K562 (cell line): Measurements from ENCODE around the gene RELA. TPM values are rescaled to one million over a fixed set of nuclear protein-coding genes. Genes with fewer than 3 reads are reported as not detected.

Experiments used
- CCNT2 ChIP-seq: IDR thresholded peaks from 2 replicates; pipeline ENCODE4 v1.6.1; 2011; ENCODE audit warnings: borderline replicate concordance, low read depth, mild to moderate bottlenecking, moderate library complexity, mixed read lengths, low read length; ENCODE audit not compliant: insufficient read length; ENCODE audit errors: extremely low read depth
- CREM ChIP-seq: IDR thresholded peaks from 2 replicates; pipeline ENCODE4 v1.6.1; 2014; ENCODE audit warnings: antibody characterized with exemption, low read depth
- FOSL1 ChIP-seq: fragments of 200-800 bp; sonication (Bioruptor generic); conservative IDR thresholded peaks from 2 replicates; pipeline ENCODE4 v1.6.1; 2016; ENCODE audit warnings: missing genetic modification characterization, missing compliant biosample characterization
- GTF2F1 ChIP-seq: IDR thresholded peaks from 2 replicates; pipeline ENCODE4 v1.6.1; 2011; ENCODE audit warnings: low read depth, low read length, improper control_type of control experiment
- HDAC8 ChIP-seq: fragments of 450-650 bp; IDR thresholded peaks from 2 replicates; pipeline ENCODE4 v1.6.1; 2016; ENCODE audit warnings: mild to moderate bottlenecking, missing genetic modification characterization, moderate library complexity, missing compliant biosample characterization
- HMG20A ChIP-seq: fragments of 450-650 bp; formaldehyde crosslinking; conservative IDR thresholded peaks from 2 replicates; pipeline ENCODE4 v1.4.0; 2020; ENCODE audit warnings: mild to moderate bottlenecking, mixed read lengths
- HNRNPH1 ChIP-seq: fragments of 200-400 bp; formaldehyde crosslinking; optimal IDR thresholded peaks from 2 replicates; pipeline ENCODE3; 2017; ENCODE audit warnings: low read depth, mild to moderate bottlenecking, low read length, moderate library complexity
- KAT7 ChIP-seq: sonication (generic); formaldehyde crosslinking; IDR thresholded peaks from 2 replicates; pipeline ENCODE4 v1.8.0; 2022; ENCODE audit warnings: missing genetic modification reagents, mild to moderate bottlenecking, borderline replicate concordance
- NFATC3 ChIP-seq: fragments of 450-650 bp; IDR thresholded peaks from 2 replicates; pipeline ENCODE4 v1.6.1; 2017; ENCODE audit warnings: mild to moderate bottlenecking
- NFE2 ChIP-seq: IDR thresholded peaks from 2 replicates; pipeline ENCODE4 v1.6.1; 2014; ENCODE audit warnings: antibody characterized with exemption, low read depth
- NFIC ChIP-seq: fragments of 450-650 bp; IDR thresholded peaks from 2 replicates; pipeline ENCODE4 v1.6.1; 2017; ENCODE audit warnings: mild to moderate bottlenecking, inconsistent platforms
- NONO ChIP-seq, 2 experiments: fragments of 200-400 bp in 1 of 2; fragments of 450-650 bp in 1 of 2; formaldehyde crosslinking in 1 of 2; IDR thresholded peaks; 2 replicates each; pipeline ENCODE4 v1.6.1; 2017; ENCODE audit warnings: low read depth in 2 of 2, mild to moderate bottlenecking in 2 of 2, moderate library complexity in 2 of 2, low read length in 1 of 2
- NRF1 ChIP-seq, 2 experiments: fragments of 450-650 bp; IDR thresholded peaks in 1 of 2; conservative IDR thresholded peaks in 1 of 2; 2 replicates each; pipeline ENCODE4 v1.6.1; 2014; ENCODE audit warnings: mild to moderate bottlenecking in 2 of 2
- NUFIP1 ChIP-seq: fragments of 450-650 bp; IDR thresholded peaks from 2 replicates; pipeline ENCODE4 v1.6.1; 2018; ENCODE audit not compliant: partially characterized antibody
- RBM39 ChIP-seq: fragments of 200-400 bp; formaldehyde crosslinking; optimal IDR thresholded peaks from 2 replicates; pipeline ENCODE3; 2018; ENCODE audit warnings: low read depth, low read length
- SREBF1 ChIP-seq: fragments of 150-350 bp; IDR thresholded peaks from 2 replicates; pipeline ENCODE4 v1.6.1; 2014; ENCODE audit warnings: antibody characterized with exemption, low read depth, low read length, borderline replicate concordance
- STAG1 ChIP-seq: sonication (generic); formaldehyde crosslinking; IDR thresholded peaks from 2 replicates; pipeline ENCODE4 v1.5.0; 2020; ENCODE audit warnings: missing genetic modification reagents, borderline replicate concordance
- TEAD4 ChIP-seq, 2 experiments: sonication (generic) in 1 of 2; formaldehyde crosslinking in 1 of 2; IDR thresholded peaks; 2 replicates each; pipeline versions ENCODE4 v1.6.1 to v1.8.0; 2012 to 2022; ENCODE audit warnings: borderline replicate concordance in 1 of 2, inconsistent platforms in 1 of 2, low read length in 1 of 2, mild to moderate bottlenecking in 1 of 2, missing genetic modification reagents in 1 of 2
- ZBTB7A ChIP-seq: IDR thresholded peaks from 2 replicates; pipeline ENCODE4 v1.6.1; 2011; ENCODE audit warnings: low read depth, mild to moderate bottlenecking, low read length, moderate library complexity, borderline replicate concordance; ENCODE audit not compliant: control insufficient read depth
- ZC3H4 ChIP-seq: sonication (generic); formaldehyde crosslinking; IDR thresholded peaks from 2 replicates; pipeline ENCODE4 v1.9.0; 2021; ENCODE audit warnings: missing genetic modification reagents, borderline replicate concordance
- ZNF212 ChIP-seq: fragments of 450-650 bp; formaldehyde crosslinking; IDR thresholded peaks from 2 replicates; pipeline ENCODE4 v1.4.0; 2020; ENCODE audit warnings: mild to moderate bottlenecking
- polyA plus RNA-seq, 8 experiments: library from polyadenylated mRNA; depleted of rRNA in 4 of 8; stranded (reverse) in 5 of 8; unstranded in 3 of 8; fragments of >200 nt; fragmentation: Nextera tagmentation in 2 of 8; fragmentation: Illumina TruSeq in 1 of 8; extraction: Ambion mirVana in 2 of 8; extraction: Trizol in 1 of 8; gene quantifications; 2 replicates each; pipeline versions ENCODE4 v1.2.1 to v1.2.3, GENCODE V29; 2011 to 2014; ENCODE audit warnings: inconsistent platforms in 1 of 8, missing spikeins in 1 of 8
- total RNA-seq, 7 experiments: library from RNA; depleted of rRNA in 6 of 7; stranded (reverse); fragments of >200 nt in 6 of 7; fragmentation: Illumina TruSeq in 2 of 7; extraction: Trizol in 2 of 7; gene quantifications; 2 replicates each; pipeline versions ENCODE4 v1.2.1 to v1.2.3, GENCODE V29; 2011 to 2021; ENCODE audit warnings: low replicate concordance in 1 of 7
- TF ChIP-seq, protein P1 (sequence below): sonication (generic); formaldehyde crosslinking; IDR thresholded peaks from 2 replicates; pipeline ENCODE4 v1.8.1; 2023; ENCODE audit warnings: mild to moderate bottlenecking, missing genetic modification reagents
- TF ChIP-seq, protein P2 (sequence below), 2 experiments: fragments of 450-650 bp; conservative IDR thresholded peaks; 2 replicates each; pipeline ENCODE4 v1.6.1; 2017; ENCODE audit warnings: mild to moderate bottlenecking in 2 of 2, moderate library complexity in 2 of 2
- TF ChIP-seq, protein P3 (sequence below): fragments of 250-450 bp; sonication (Bioruptor Pico); IDR thresholded peaks from 2 replicates; pipeline ENCODE4 v1.4.0; 2020

RELA gene
- total and polyA plus RNA-seq, 9 of the 15 experiments (the other 6 are each of a cell fraction or from before 2014, with no cell fraction given), result 6.0 to 67.4 (median 20.6) TPM

DNA sequence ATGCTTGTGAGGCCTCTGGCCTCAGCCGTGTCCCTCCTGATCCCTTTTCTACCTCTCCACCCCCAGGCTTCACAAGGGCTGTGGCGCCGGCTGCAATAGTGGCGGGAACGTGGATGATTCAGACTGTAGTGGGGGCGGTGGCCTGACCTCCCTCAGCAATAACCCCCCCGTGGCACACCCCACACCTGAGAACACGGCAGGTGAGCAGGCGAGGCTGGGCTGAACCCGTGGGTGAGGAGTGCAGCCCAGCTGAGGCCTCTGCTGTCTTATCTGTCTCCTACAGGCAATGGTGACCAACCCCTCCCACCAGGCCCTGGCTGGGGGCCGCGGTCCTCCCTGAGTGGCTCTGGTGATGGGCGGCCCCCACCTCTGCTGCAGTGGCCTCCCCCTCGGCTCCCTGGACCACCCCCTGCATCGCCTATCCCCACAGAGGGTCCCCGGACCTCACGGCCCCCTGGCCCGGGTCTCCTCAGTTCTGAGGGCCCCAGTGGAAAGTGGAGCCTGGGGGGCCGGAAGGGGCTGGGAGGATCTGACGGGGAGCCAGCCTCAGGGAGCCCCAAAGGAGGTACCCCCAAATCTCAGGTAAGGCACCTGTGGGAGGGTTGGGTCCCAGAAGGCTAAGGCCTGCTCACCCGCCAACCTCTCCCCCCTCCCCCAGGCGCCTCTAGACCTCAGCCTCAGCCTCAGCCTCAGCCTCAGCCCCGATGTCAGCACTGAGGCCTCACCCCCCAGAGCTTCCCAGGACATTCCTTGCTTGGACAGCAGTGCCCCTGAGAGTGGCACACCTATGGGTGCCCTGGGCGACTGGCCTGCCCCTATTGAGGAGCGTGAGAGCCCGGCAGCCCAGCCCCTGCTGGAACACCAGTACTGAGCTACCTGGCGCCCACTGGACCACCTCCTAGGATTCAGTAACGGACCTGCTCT lies 26.3 kb downstream of the RELA start (continued):
- TF ChIP-seq RBM39 (no peak), NFE2 (no peak; the same call in 1 of the 2 replicates), NONO (IDR thresholded peaks at IDR 0.05; ENCODE audit: low read depth in 2 of 2, low read length in 1 of 2) (peak in 1 of 2 experiments; percentile 24; a peak in 1 of 4 replicates), TEAD4 (IDR thresholded peaks at IDR 0.05; ENCODE audit: low read length) (peak; percentile 80), TEAD4 (CRISPR knock-in tag; IDR thresholded peaks at IDR 0.05; ENCODE audit: borderline replicate concordance) (no peak), HNRNPH1 (no peak), CCNT2 (peak; percentile 80), NUFIP1 (no peak), HDAC8 (no peak), FOSL1 (tag) (peak; percentile 46; the same call in 1 of the 2 replicates), SREBF1 (no peak), ZC3H4 (CRISPR knock-in tag) (no peak), HMG20A (no peak), KAT7 (CRISPR knock-in tag) (no peak), STAG1 (no peak), CREM (peak; percentile 76), ZBTB7A (peak; percentile 88), NFIC (peak; percentile 79), GTF2F1 (no peak), NRF1 (conservative IDR thresholded peaks at IDR 0.05 in 1 of 2, IDR thresholded peaks at IDR 0.05 in 1 of 2) (peak in 1 of 2 experiments; percentile 21; a peak in 1 of 4 replicates), NFATC3 (no peak), ZNF212 (no peak)
- TF ChIP-seq, protein P1, sequence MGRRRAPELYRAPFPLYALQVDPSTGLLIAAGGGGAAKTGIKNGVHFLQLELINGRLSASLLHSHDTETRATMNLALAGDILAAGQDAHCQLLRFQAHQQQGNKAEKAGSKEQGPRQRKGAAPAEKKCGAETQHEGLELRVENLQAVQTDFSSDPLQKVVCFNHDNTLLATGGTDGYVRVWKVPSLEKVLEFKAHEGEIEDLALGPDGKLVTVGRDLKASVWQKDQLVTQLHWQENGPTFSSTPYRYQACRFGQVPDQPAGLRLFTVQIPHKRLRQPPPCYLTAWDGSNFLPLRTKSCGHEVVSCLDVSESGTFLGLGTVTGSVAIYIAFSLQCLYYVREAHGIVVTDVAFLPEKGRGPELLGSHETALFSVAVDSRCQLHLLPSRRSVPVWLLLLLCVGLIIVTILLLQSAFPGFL, result no peak
- TF ChIP-seq, protein P2, sequence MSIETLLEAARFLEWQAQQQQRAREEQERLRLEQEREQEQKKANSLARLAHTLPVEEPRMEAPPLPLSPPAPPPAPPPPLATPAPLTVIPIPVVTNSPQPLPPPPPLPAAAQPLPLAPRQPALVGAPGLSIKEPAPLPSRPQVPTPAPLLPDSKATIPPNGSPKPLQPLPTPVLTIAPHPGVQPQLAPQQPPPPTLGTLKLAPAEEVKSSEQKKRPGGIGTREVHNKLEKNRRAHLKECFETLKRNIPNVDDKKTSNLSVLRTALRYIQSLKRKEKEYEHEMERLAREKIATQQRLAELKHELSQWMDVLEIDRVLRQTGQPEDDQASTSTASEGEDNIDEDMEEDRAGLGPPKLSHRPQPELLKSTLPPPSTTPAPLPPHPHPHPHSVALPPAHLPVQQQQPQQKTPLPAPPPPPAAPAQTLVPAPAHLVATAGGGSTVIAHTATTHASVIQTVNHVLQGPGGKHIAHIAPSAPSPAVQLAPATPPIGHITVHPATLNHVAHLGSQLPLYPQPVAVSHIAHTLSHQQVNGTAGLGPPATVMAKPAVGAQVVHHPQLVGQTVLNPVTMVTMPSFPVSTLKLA (conservative IDR thresholded peaks at IDR 0.05), result peak in 1 of 2 experiments; percentile 74; a peak in 2 of 4 replicates
- TF ChIP-seq, protein P3, sequence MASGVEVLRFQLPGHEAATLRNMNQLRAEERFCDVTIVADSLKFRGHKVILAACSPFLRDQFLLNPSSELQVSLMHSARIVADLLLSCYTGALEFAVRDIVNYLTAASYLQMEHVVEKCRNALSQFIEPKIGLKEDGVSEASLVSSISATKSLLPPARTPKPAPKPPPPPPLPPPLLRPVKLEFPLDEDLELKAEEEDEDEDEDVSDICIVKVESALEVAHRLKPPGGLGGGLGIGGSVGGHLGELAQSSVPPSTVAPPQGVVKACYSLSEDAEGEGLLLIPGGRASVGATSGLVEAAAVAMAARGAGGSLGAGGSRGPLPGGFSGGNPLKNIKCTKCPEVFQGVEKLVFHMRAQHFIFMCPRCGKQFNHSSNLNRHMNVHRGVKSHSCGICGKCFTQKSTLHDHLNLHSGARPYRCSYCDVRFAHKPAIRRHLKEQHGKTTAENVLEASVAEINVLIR (CRISPR knock-in tag), result no peak
